Caco-2 (cell line): ENCODE data around the gene HLA-A. TPM values are rescaled to one million over a fixed set of nuclear protein-coding genes. Genes with fewer than 3 reads are reported as not detected.

ENCODE experiments used
- BruUV-seq: library from RNA; stranded (reverse); fragments of 400-500 nt; replicated peaks from 2 replicates; lab custom pipeline; 2021; lab: Mats Ljungman, UMichigan
- CTCF ChIA-PET: fragments of 300-600 bp; sonication (Branson Sonifier 250); formaldehyde crosslinking; loops from one replicate; lab custom pipeline; 2022; ENCODE audit warnings: antibody characterized with exemption; lab: Charles Lee
- POLR2A ChIA-PET: fragments of 300-600 bp; sonication (Branson Sonifier 250); formaldehyde crosslinking; loops from one replicate; lab custom pipeline; 2022; ENCODE audit warnings: antibody characterized with exemption; lab: Charles Lee
- DNase-seq, 2 experiments: peaks; one replicate each; pipeline versions ENCODE4 v3.0.0 to v3.0.0-alpha.2; 2020 to 2022
- H3K27me3 ChIP-seq: replicated peaks from 2 replicates; pipeline ENCODE4 v1.6.0; 2011; ENCODE audit warnings: low read length; ENCODE audit not compliant: control insufficient read depth, insufficient read depth
- H3K36me3 ChIP-seq: 2 replicates; pipeline ENCODE4 v1.5.1; 2011; ENCODE audit warnings: low read length; ENCODE audit not compliant: control insufficient read depth, insufficient read depth
- H3K4me1 ChIP-seq: fragments of 250-450 bp; sonication (Bioruptor Pico); 2 replicates; pipeline ENCODE4 v1.5.1; 2020; ENCODE audit warnings: mild to moderate bottlenecking
- H3K4me3 ChIP-seq: 2 replicates; pipeline ENCODE4 v1.5.1; 2011; ENCODE audit warnings: low read depth, mild to moderate bottlenecking, control low read depth, low read length
- H3K9me3 ChIP-seq: fragments of 250-450 bp; sonication (Bioruptor Pico); 2 replicates; pipeline ENCODE4 v1.5.1; 2020; ENCODE audit warnings: mild to moderate bottlenecking, moderate library complexity
- H3K27ac Mint-ChIP-seq: one replicate; pipeline ENCODE4 v1.8.0; 2022; ENCODE audit warnings: mixed read lengths; ENCODE audit not compliant: unreplicated experiment
- H3K27me3 Mint-ChIP-seq: one replicate; pipeline ENCODE4 v1.8.0; 2022; ENCODE audit warnings: mixed read lengths; ENCODE audit not compliant: insufficient read depth, unreplicated experiment
- H3K36me3 Mint-ChIP-seq: one replicate; pipeline ENCODE4 v1.8.0; 2022; ENCODE audit warnings: mild to moderate bottlenecking, mixed read lengths; ENCODE audit not compliant: insufficient read depth, unreplicated experiment
- H3K4me1 Mint-ChIP-seq: one replicate; pipeline ENCODE4 v1.8.0; 2022; ENCODE audit warnings: low read depth, mixed read lengths; ENCODE audit not compliant: unreplicated experiment
- H3K4me3 Mint-ChIP-seq: one replicate; pipeline ENCODE4 v1.8.0; 2022; ENCODE audit warnings: mild to moderate bottlenecking, moderate library complexity, mixed read lengths; ENCODE audit not compliant: unreplicated experiment
- H3K9me3 Mint-ChIP-seq: one replicate; pipeline ENCODE4 v1.8.0; 2022; ENCODE audit warnings: mixed read lengths; ENCODE audit not compliant: unreplicated experiment
- CTCF ChIP-seq, 2 experiments: fragments of 200-600 bp in 1 of 2; IDR thresholded peaks; 1 replicate in 1 of 2; 2 replicates in 1 of 2; pipeline versions ENCODE4 v1.5.1 to v1.8.0; 2011 to 2022; ENCODE audit warnings: antibody characterized with exemption in 1 of 2, control low read depth in 1 of 2, inconsistent platforms in 1 of 2, low read depth in 1 of 2, low read length in 1 of 2, mild to moderate bottlenecking in 1 of 2, moderate library complexity in 1 of 2; ENCODE audit not compliant: insufficient read depth in 1 of 2, severe bottlenecking in 1 of 2, unreplicated experiment in 1 of 2
- intact Hi-C: fragments of 100-400 bp; cut with micrococcal nuclease; formaldehyde crosslinking; loops from one replicate; pipeline ENCODE4 v1.10.0; 2022; ENCODE audit not compliant: unreplicated experiment
- total RNA-seq: library from RNA; stranded (reverse); gene quantifications from 2 replicates; pipeline ENCODE4 v1.2.3, GENCODE V29; 2022

The HLA-A gene
- total RNA-seq, 1 experiment from 2014 or later = 198 TPM

GRCh38 chr6:29925727-29926412 is 16.5 kb upstream of the HLA-A start:
- no peaks in the 10 kb centered on the region for H3K9me3 ChIP-seq
- Mint-ChIP-seq H3K4me3 (peak overlapping the region; percentile 68), H3K27ac (peak overlapping the region; percentile 70), H3K4me1 (peaks cover 6% of the 10 kb centered on the region), H3K9me3 (no peaks in the 10 kb centered on the region), H3K27me3 (no peaks in the 10 kb centered on the region), H3K36me3 (no peaks in the 10 kb centered on the region)
- BruUV-seq = TSS peak; percentile 76
- H3K4me1 ChIP-seq = no peaks in the 10 kb centered on the region
- intact Hi-C loops = no loop called here
- no peak for TF ChIP-seq CTCF (IDR thresholded peaks at IDR 0.05; ENCODE audit: insufficient read depth in 1 of 2, low read depth in 1 of 2, low read length in 1 of 2, severe bottlenecking in 1 of 2, unreplicated experiment in 1 of 2)
- H3K36me3 ChIP-seq = no peaks in the 10 kb centered on the region
- ChIA-PET CTCF (no interaction called here), POLR2A (interaction anchor here (1.0 kb wide), 1 partner anchor 16 kb away, joined by 3 read pairs; the partner anchor contains the start of gene HLA-A)
- no peaks in the 10 kb centered on the region for H3K27me3 ChIP-seq
- peak in 1 of 2 experiments; percentile 14 for DNase-seq
- H3K4me3 ChIP-seq = peak overlapping the region; percentile 56

GRCh38 chr6:29926413-29927274 is 15.7 kb upstream of the HLA-A start:
- Mint-ChIP-seq H3K27ac (peak overlapping the region; percentile 70), H3K4me1 (peaks cover 6% of the 10 kb centered on the region), H3K27me3 (no peaks in the 10 kb centered on the region), H3K9me3 (no peaks in the 10 kb centered on the region), H3K36me3 (no peaks in the 10 kb centered on the region), H3K4me3 (peak overlapping the region; percentile 68)
- no TSS peak for BruUV-seq
- intact Hi-C loops = no loop called here
- DNase-seq = peak; percentile 51 to 58
- POLR2A ChIA-PET = interaction anchor here (1.0 kb wide), 1 partner anchor 15 kb away, joined by 3 read pairs; the partner anchor contains the start of gene HLA-A
- Histone ChIP-seq H3K27me3 (no peaks in the 10 kb centered on the region), H3K4me1 (no peaks in the 10 kb centered on the region), H3K4me3 (peak overlapping the region; percentile 56), H3K9me3 (no peaks in the 10 kb centered on the region), H3K36me3 (no peaks in the 10 kb centered on the region)
- TF ChIP-seq CTCF (IDR thresholded peaks at IDR 0.05; ENCODE audit: insufficient read depth in 1 of 2, low read depth in 1 of 2, low read length in 1 of 2, severe bottlenecking in 1 of 2, unreplicated experiment in 1 of 2) = no peak
- CTCF ChIA-PET = no interaction called here

GRCh38 chr6:29927275-29927569 is 15.1 kb upstream of the HLA-A start:
- Histone ChIP-seq H3K27me3 (no peaks in the 10 kb centered on the region), H3K36me3 (no peaks in the 10 kb centered on the region), H3K9me3 (no peaks in the 10 kb centered on the region), H3K4me3 (peak overlapping the region; percentile 56), H3K4me1 (no peaks in the 10 kb centered on the region)
- BruUV-seq = no TSS peak
- ChIA-PET POLR2A (no interaction called here), CTCF (no interaction called here)
- Mint-ChIP-seq H3K4me3 (peak overlapping the region; percentile 68), H3K36me3 (no peaks in the 10 kb centered on the region), H3K4me1 (peaks cover 6% of the 10 kb centered on the region), H3K27me3 (no peaks in the 10 kb centered on the region), H3K9me3 (no peaks in the 10 kb centered on the region), H3K27ac (peak overlapping the region; percentile 63)
- DNase-seq = no peak
- intact Hi-C loops = no loop called here
- no peak for TF ChIP-seq CTCF (IDR thresholded peaks at IDR 0.05; ENCODE audit: insufficient read depth in 1 of 2, low read depth in 1 of 2, low read length in 1 of 2, severe bottlenecking in 1 of 2, unreplicated experiment in 1 of 2)
